Osteoblast (primary cell): ENCODE measurements around the gene NBPF4. TPM values are rescaled to one million over a fixed set of nuclear protein-coding genes. Genes with fewer than 3 reads are reported as not detected.
"Not testable (repeated sequence)": the region's sequence is repeated elsewhere in the genome, so short reads cannot be mapped to it uniquely, and the experiment has no call there.

ENCODE experiments used
- DNase-seq: peaks from one replicate; pipeline ENCODE4 v3.0.0; 2011; ENCODE audit warnings: low spot score, mixed read lengths; ENCODE audit not compliant: insufficient read length; ENCODE audit errors: missing footprints
- H2AFZ ChIP-seq: 2 replicates; pipeline ENCODE4 v1.6.0; 2011; ENCODE audit warnings: mild to moderate bottlenecking, low read length
- H3K27ac ChIP-seq: 2 replicates; pipeline ENCODE4 v1.5.1; 2011; ENCODE audit warnings: mild to moderate bottlenecking, low read depth, low read length, moderate library complexity
- H3K27me3 ChIP-seq: 2 replicates; pipeline ENCODE4 v1.6.0; 2012; ENCODE audit warnings: mild to moderate bottlenecking, control low read depth, inconsistent platforms, low read length, moderate library complexity; ENCODE audit not compliant: insufficient read depth
- H3K36me3 ChIP-seq: 2 replicates; pipeline ENCODE4 v1.5.1; 2011; ENCODE audit warnings: mild to moderate bottlenecking, low read length, control low read depth, moderate library complexity; ENCODE audit not compliant: insufficient read depth
- H3K4me1 ChIP-seq: 2 replicates; pipeline ENCODE4 v1.5.1; 2011; ENCODE audit warnings: mild to moderate bottlenecking, low read length, control low read depth, moderate library complexity; ENCODE audit not compliant: insufficient read depth
- H3K4me2 ChIP-seq: 2 replicates; pipeline ENCODE4 v1.6.0; 2011; ENCODE audit warnings: mild to moderate bottlenecking, low read length; ENCODE audit not compliant: insufficient read depth
- H3K4me3 ChIP-seq: fragments of 200-600 bp; sonication (generic); 3 replicates; pipeline ENCODE4 v1.5.1; 2012; ENCODE audit warnings: mild to moderate bottlenecking, low read length, inconsistent platforms; ENCODE audit not compliant: insufficient read depth
- H3K79me2 ChIP-seq: 2 replicates; pipeline ENCODE4 v1.6.0; 2012; ENCODE audit warnings: mild to moderate bottlenecking, low read length, control low read depth, inconsistent platforms; ENCODE audit not compliant: insufficient read depth
- H3K9me3 ChIP-seq: 2 replicates; pipeline ENCODE4 v1.5.1; 2011; ENCODE audit warnings: low read depth, low read length, control low read depth
- H4K20me1 ChIP-seq: 2 replicates; pipeline ENCODE4 v1.6.0; 2012; ENCODE audit warnings: mild to moderate bottlenecking, low read length, control low read depth; ENCODE audit not compliant: insufficient read depth
- total RNA-seq: library from RNA; depleted of rRNA; stranded (reverse); fragments of >200 nt; gene quantifications from 2 replicates; pipeline ENCODE4 v1.2.3, GENCODE V29; 2012

NBPF4 gene
- total RNA-seq, 1 donor = under 0.01 TPM

DNA sequence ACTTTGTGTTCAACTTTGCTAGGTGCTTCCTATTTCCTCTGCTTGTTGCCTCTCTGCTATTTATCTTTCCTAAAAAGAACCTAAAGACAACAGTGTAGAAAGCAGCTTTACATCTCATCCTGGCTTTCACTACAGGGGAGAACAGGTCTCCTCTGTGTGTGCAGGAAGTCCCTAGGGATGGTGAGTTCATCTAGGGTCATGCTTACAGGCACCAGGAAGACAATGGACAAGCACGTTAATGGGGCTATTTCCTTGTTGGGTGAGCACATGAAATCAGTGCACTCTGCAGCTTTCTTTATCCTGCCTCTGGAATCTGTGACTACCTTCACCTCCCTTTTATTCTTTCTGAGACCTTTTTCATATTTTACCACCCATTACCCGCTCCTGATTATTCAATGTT lies 4.5 kb downstream of the NBPF4 start:
- H3K79me2 ChIP-seq, H3K27ac ChIP-seq, H3K4me2 ChIP-seq: not testable (repeated sequence)

GRCh38 chr1:108235308-108235707 lies 8.6 kb downstream of the NBPF4 start:
- DNase-seq, H3K4me3 ChIP-seq, H3K27me3 ChIP-seq, H3K9me3 ChIP-seq, H3K79me2 ChIP-seq, H3K27ac ChIP-seq, H3K36me3 ChIP-seq, H3K4me1 ChIP-seq, H3K4me2 ChIP-seq, H2AFZ ChIP-seq, H4K20me1 ChIP-seq: not testable (repeated sequence)

More for the DNA sequence above, 4.5 kb downstream of the NBPF4 start:
- not testable (repeated sequence) for H4K20me1 ChIP-seq, H3K36me3 ChIP-seq, H3K4me1 ChIP-seq, H3K4me3 ChIP-seq, DNase-seq, H3K9me3 ChIP-seq, H3K27me3 ChIP-seq, H2AFZ ChIP-seq

GRCh38 chr1:108232183-108232582 lies 11.7 kb downstream of the NBPF4 start:
- not testable (repeated sequence) for H3K79me2 ChIP-seq, H3K4me1 ChIP-seq, H3K4me2 ChIP-seq, H3K27ac ChIP-seq, H3K4me3 ChIP-seq, DNase-seq, H3K36me3 ChIP-seq, H3K27me3 ChIP-seq, H2AFZ ChIP-seq, H3K9me3 ChIP-seq, H4K20me1 ChIP-seq

DNA sequence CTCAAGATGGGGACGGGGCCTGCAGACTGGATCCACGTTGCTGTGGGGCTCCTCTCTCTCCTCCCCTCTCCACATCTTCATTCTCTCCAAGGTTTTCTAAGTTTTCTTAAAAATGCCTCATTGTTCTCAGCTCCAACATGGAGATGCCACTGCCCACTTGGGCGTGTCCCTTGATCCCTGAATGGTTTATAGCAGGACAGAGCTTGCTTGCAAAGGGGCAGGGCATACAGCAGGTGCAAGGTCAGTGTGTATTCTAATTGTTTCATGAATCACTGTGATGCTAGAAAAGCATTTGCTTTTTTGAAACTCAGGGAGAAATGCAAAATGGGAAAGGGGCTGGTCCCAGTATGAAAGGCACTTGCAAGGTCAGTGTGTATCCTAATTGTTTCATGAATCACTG lies 13.9 kb downstream of the NBPF4 start:
- H3K4me3 ChIP-seq, H3K9me3 ChIP-seq, H4K20me1 ChIP-seq, H3K4me2 ChIP-seq, H3K36me3 ChIP-seq, H3K79me2 ChIP-seq, H3K4me1 ChIP-seq, H2AFZ ChIP-seq, DNase-seq, H3K27ac ChIP-seq, H3K27me3 ChIP-seq: not testable (repeated sequence)

GRCh38 chr1:108227772-108228171 lies 16.1 kb downstream of the NBPF4 start:
- H4K20me1 ChIP-seq, H3K4me1 ChIP-seq, DNase-seq, H3K4me2 ChIP-seq, H3K79me2 ChIP-seq, H3K9me3 ChIP-seq, H2AFZ ChIP-seq, H3K36me3 ChIP-seq, H3K27me3 ChIP-seq, H3K27ac ChIP-seq, H3K4me3 ChIP-seq: not testable (repeated sequence)

DNA sequence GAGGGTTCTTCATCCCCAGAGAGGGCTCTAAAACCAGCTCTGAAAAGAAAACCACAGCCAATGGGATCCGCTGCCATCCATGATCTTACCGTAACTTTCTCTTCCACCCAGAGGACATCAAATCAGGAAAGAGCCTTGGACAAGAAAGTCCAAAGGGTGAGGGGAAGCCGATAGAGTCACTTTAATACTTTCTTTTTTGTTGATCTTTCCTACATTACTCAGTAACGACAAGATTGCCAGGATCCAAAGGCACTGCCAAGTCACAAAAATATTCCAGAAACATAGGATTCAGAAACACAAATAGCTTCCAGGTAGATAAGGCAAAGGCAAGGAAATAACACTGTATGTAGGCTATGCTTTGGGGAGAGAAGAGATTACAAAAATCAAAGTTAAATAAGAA lies 17.0 kb downstream of the NBPF4 start:
- H3K36me3 ChIP-seq, H3K79me2 ChIP-seq, H3K9me3 ChIP-seq: not testable (repeated sequence)

GRCh38 chr1:108223226-108223625 lies 20.6 kb downstream of the NBPF4 start:
- not testable (repeated sequence) for H3K36me3 ChIP-seq, H3K4me2 ChIP-seq, H3K9me3 ChIP-seq, H3K79me2 ChIP-seq, H3K4me3 ChIP-seq, H3K4me1 ChIP-seq, H3K27ac ChIP-seq, H4K20me1 ChIP-seq, DNase-seq, H3K27me3 ChIP-seq, H2AFZ ChIP-seq

More for the DNA sequence above, 17.0 kb downstream of the NBPF4 start:
- H3K4me3 ChIP-seq, H3K4me1 ChIP-seq, DNase-seq, H2AFZ ChIP-seq, H4K20me1 ChIP-seq, H3K27ac ChIP-seq, H3K27me3 ChIP-seq, H3K4me2 ChIP-seq: not testable (repeated sequence)

DNA sequence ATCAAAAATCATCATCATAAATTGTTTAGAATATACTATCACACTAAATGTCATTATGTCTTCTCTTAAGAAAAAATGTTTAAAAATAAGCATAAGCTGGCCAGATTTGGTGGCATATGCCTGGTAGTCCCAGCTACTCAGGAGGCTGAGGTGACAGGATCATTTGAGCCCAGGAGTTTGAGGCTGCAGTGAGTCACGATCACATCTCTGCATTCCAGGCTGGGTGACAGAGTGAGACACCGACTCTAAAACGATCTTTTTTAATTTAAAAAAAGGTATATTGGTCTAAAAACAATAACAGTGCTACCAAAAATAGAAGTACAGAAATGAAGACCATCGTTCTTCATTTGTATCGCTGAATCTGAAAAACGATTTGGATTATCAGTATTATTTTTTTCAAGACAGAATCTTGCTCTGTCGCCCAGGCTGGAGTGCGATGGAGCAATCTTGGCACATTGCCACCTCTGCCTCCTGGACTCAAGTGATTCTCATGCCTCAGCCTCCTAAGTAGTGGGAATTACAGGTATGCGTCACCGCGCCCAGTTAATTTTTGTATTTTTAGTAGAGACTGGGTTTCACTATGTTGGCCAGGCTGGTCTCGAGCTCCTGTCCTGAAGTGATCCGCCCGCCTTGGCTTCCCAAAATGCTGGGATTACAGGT lies 26.2 kb downstream of the NBPF4 start:
- H4K20me1 ChIP-seq, H3K9me3 ChIP-seq, H3K4me2 ChIP-seq, H3K4me1 ChIP-seq, H3K27ac ChIP-seq, H3K36me3 ChIP-seq, H3K79me2 ChIP-seq, H3K27me3 ChIP-seq, DNase-seq, H3K4me3 ChIP-seq, H2AFZ ChIP-seq: not testable (repeated sequence)

DNA sequence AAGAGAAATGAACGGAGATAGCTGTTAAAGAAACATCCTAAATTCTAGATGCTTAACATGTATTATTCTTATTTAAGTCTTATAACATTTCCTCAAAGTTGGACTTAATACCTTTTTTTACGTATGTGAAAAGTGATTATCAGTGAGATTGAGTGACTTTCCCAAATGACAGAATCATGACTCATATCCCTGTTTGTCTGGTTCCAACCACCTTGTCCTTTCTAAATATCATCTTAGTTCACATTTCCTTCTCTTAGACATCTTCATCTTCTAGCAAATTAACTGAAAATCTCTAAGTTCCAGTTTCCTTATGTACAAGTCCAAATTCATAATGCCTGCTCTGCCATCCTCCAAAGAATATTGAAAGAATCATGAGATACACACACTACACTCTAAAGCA lies 26.9 kb downstream of the NBPF4 start:
- DNase-seq, H2AFZ ChIP-seq, H3K4me1 ChIP-seq, H3K4me3 ChIP-seq, H4K20me1 ChIP-seq, H3K79me2 ChIP-seq, H3K36me3 ChIP-seq, H3K27ac ChIP-seq, H3K4me2 ChIP-seq, H3K27me3 ChIP-seq, H3K9me3 ChIP-seq: not testable (repeated sequence)
